DOHH2 (cell line): ENCODE data around the gene MYCBP.

Experiments used
- EZH2phosphoT487 ChIP-seq: fragments of 200-600 bp; sonication (generic); IDR thresholded peaks from 2 replicates; pipeline ENCODE4 v1.6.1; 2017; ENCODE audit warnings: borderline replicate concordance, mild to moderate bottlenecking, antibody characterized with exemption, low read length, moderate library complexity, mixed read lengths
- TF ChIP-seq, protein P1 (sequence below): fragments of 200-600 bp; sonication (generic); IDR thresholded peaks from one replicate; pipeline ENCODE4 v1.5.1; 2014; ENCODE audit warnings: antibody characterized with exemption, mild to moderate bottlenecking, low read depth, low read length; ENCODE audit not compliant: poor library complexity, severe bottlenecking

DNA sequence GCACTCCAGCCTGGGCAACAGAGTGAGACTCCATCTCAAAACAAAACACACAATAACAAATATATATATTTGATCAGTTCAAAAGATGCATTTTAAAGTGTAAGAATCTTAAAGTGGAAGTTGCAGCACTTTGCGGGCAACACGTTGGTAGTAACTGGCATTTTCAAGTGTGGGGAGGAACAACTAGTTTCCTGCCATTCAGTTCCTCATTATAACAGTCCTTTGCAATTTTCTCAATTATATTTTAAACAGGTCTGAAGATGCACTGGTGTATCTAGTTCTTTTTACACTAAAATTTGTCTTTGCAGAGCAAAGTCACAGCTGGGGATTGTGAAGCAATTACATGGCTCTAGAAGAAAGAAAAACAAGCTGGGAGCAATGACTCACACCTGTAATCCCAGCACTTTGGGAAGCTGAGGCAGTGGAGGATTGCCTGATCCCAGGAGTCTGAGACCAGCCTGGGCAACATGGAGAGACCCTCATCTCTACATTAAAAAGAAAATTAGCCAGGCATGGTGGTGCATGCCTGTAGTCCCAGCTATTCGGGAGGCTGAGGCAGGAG lies 38.8 kb downstream of the MYCBP start:
- TF ChIP-seq, protein P1, sequence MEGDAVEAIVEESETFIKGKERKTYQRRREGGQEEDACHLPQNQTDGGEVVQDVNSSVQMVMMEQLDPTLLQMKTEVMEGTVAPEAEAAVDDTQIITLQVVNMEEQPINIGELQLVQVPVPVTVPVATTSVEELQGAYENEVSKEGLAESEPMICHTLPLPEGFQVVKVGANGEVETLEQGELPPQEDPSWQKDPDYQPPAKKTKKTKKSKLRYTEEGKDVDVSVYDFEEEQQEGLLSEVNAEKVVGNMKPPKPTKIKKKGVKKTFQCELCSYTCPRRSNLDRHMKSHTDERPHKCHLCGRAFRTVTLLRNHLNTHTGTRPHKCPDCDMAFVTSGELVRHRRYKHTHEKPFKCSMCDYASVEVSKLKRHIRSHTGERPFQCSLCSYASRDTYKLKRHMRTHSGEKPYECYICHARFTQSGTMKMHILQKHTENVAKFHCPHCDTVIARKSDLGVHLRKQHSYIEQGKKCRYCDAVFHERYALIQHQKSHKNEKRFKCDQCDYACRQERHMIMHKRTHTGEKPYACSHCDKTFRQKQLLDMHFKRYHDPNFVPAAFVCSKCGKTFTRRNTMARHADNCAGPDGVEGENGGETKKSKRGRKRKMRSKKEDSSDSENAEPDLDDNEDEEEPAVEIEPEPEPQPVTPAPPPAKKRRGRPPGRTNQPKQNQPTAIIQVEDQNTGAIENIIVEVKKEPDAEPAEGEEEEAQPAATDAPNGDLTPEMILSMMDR = no peak
- no peak for TF ChIP-seq EZH2phosphoT487
